ENCODE measurements around the gene IDS. TPM values are rescaled to one million over a fixed set of nuclear protein-coding genes. Genes with fewer than 3 reads are reported as not detected.
A peak's percentile ranks its signal among the peaks of the same experiment; 100 is the strongest.
"Not testable (repeated sequence)": the region's sequence is repeated elsewhere in the genome, so short reads cannot be mapped to it uniquely, and the experiment has no call there.

Gene IDS
- total RNA-seq, 2 experiments from 2014 or later: 108 to 109 TPM

DNA sequence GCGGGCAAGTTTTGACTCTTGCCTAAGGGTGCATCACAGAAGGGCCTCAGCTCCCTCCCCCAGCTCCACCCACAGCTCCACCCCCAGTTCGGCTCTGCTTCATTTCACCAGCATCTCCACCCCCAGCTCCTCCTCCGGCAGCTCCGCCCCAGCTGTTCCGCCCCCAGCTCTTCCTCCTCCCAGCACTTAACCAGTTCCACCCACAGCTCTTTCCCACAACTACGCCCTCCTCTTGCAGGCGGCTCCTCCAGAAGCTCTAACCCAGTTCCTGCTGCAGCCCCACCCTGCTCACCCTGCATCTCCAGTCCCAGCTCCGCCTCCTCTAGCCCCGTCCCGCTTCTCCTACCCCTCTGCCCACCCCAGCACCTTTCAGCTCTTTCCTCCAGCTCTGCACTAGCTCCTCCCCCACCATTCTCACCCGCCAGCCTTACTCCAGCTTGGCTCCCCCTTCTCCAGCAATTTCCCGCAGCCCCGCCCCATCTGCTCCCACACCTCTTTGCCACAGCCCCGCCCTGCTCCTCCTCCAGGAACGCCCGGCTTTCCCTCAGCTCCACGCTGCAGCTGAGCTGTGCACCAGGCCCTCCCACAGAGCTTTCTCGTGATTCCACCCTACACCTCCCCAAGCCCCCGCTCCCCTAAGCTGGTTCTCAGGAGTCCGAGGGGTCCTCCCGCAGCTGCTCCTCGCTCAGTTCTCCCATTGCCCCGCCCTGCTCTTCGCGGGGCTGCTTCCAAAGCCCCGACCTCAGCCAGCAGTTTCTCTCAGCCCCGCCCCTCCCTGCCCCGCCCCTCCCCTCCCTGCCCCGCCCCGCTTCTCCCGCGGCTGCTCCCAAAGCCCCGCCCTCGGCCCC is 34.4 kb upstream of the IDS start:
- Mint-ChIP-seq H3K4me1 (peaks cover 3% of the 10 kb centered on the region), H3K27ac (peak overlapping the region; percentile 96), H3K36me3 (peaks cover 2% of the 10 kb centered on the region), H3K9me3 (no peaks in the 10 kb centered on the region), H3K27me3 (no peaks in the 10 kb centered on the region), H3K4me3 (peak overlapping the region; percentile 90)
- POLR2A ChIA-PET: interaction anchor here (0.7 to 3.2 kb wide), 10 partner anchors 10 to 400 kb away, joined by 3 to 22 read pairs (median 4); partner anchors contain the start of genes EOLA2 and IDS
- peak; percentile 57 for ATAC-seq (ENCODE audit: low read depth)
- peak; percentile 82 for DNase-seq

GRCh38 chrX:149537474-149537873 is 32.4 kb upstream of the IDS start:
- POLR2A ChIA-PET; H3K4me3 Mint-ChIP-seq; H3K27ac Mint-ChIP-seq; H3K36me3 Mint-ChIP-seq; H3K9me3 Mint-ChIP-seq; ATAC-seq (ENCODE audit: low read depth); H3K27me3 Mint-ChIP-seq; DNase-seq; H3K4me1 Mint-ChIP-seq: not testable (repeated sequence)

DNA sequence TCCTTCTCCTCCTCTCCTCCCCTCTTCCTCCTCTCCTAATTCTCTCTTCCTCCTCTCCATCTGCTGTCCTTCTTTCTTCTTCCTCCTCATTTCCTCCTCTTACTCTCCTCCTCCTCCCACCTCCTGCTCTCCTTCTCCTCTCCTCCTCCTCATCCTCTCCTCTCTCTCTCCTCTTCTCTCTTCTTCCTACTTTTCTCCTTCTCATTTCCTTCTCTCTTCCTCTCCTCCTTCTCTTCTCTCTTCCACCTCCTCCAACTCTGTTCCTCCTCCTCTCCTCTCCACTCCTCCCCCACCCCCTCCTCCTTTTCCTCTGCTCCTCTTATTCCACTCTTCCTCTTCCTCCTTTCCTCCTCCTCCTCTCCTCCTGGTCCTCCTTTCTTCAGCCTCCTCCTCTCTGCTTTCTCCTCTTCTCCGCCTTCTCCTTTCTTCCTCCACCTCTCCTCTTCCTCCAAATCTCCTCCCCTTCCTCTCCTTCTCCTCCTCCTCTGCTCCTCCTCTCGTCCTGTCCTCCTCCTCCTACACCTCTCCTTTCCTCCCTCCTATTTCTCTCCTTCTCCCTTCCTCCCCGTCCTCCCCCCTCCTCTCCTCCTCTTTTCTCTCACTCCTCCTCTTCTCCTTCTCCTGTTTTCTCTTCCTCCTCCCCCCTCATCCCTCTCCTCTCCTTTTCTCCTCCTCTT is 30.0 kb upstream of the IDS start:
- H3K9me3 Mint-ChIP-seq; ATAC-seq (ENCODE audit: low read depth); H3K27me3 Mint-ChIP-seq; POLR2A ChIA-PET; H3K4me3 Mint-ChIP-seq; H3K4me1 Mint-ChIP-seq; H3K27ac Mint-ChIP-seq; H3K36me3 Mint-ChIP-seq; DNase-seq: not testable (repeated sequence)

DNA sequence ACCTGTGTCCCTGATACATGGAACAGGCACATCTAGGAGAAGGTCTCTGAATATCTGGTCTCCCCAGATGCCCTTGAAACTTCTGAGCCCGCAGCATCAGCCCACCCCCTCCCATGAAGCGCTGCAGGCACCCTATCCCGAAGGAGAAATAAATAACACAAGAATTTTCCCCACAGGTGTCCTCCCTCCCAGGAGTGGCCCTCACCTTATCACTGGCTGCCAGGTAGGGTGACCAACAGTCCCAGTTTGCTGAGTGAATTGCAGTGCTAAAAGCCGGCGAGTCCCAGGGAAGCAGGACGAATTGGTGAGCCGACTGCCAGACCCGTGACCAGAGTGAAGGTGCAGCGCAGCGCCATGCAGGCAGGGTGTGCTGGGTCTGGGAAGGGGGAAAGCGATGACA is 28.9 kb upstream of the IDS start:
- H3K9me3 Mint-ChIP-seq; POLR2A ChIA-PET; H3K27ac Mint-ChIP-seq; H3K27me3 Mint-ChIP-seq; H3K4me1 Mint-ChIP-seq; DNase-seq; H3K4me3 Mint-ChIP-seq; ATAC-seq (ENCODE audit: low read depth); H3K36me3 Mint-ChIP-seq: not testable (repeated sequence)

- not testable (repeated sequence) for H3K4me1 Mint-ChIP-seq, H3K27ac Mint-ChIP-seq, H3K9me3 Mint-ChIP-seq
These were observed 27.8 kb upstream of the IDS start for GRCh38 chrX:149532868-149533267.

DNA sequence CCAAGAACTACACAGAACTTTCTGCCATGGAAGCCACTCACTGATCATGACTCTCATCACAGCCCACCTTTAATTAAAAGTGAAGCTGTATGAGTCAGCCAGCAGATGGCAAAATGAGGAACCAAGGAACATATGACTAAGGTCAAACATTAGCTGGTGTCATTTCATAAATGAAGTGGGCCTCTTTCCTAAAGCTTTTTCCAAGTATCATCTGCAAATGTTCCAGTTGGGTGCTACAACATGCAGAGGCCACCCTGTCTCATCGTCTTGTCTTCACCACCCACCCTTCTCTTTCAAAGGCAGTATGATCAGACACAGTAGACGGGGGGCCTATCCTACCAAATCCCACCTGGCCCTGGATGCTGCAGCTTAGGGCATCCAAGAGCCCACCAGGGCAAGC is 26.5 kb upstream of the IDS start:
- ATAC-seq (ENCODE audit: low read depth) (no peak), DNase-seq (no peak)
- Mint-ChIP-seq H3K4me1 (peaks cover 4% of the 10 kb centered on the region), H3K27me3 (no peaks in the 10 kb centered on the region), H3K9me3 (no peaks in the 10 kb centered on the region), H3K36me3 (peaks cover 6% of the 10 kb centered on the region), H3K27ac (no peak overlapping the region), H3K4me3 (no peak overlapping the region)
- POLR2A ChIA-PET: no interaction called here

More at GRCh38 chrX:149532868-149533267, 27.8 kb upstream of the IDS start:
- ATAC-seq (ENCODE audit: low read depth); H3K27me3 Mint-ChIP-seq; POLR2A ChIA-PET; H3K36me3 Mint-ChIP-seq; DNase-seq; H3K4me3 Mint-ChIP-seq: not testable (repeated sequence)

GRCh38 chrX:149528381-149528780 is 23.3 kb upstream of the IDS start:
- POLR2A ChIA-PET: interaction anchor here (0.6 to 1.0 kb wide), 4 partner anchors 12 to 23 kb away, joined by 3 to 5 read pairs (median 4); partner anchors contain the start of genes EOLA1 and IDS
- no peaks in the 10 kb centered on the region for H3K27me3 Mint-ChIP-seq
- DNase-seq (no peak), ATAC-seq (ENCODE audit: low read depth) (no peak)
- H3K36me3 Mint-ChIP-seq: peaks cover 4% of the 10 kb centered on the region
- H3K9me3 Mint-ChIP-seq: no peaks in the 10 kb centered on the region
- H3K4me3 Mint-ChIP-seq: no peak overlapping the region
- H3K4me1 Mint-ChIP-seq: peaks cover 4% of the 10 kb centered on the region
- peak overlapping the region; percentile 61 for H3K27ac Mint-ChIP-seq

DNA sequence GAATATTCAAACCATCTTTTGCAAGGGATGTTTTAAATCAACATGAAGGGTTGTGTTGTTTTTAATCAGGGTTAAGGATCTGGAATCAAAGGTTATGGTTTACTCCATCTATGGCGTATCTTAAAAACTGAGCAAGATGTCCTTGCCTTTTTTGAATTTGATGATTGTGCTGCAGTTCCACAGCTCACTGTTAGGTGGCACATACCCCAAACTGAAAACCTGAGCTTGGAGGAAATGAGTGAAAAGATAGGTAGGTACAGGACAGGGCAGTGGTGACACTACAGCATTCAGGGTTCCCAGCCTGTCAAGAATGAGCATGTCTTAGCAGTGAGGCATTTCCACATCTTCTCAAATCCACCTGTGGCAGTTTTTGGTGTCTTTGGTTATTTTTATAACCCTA is 22.6 kb upstream of the IDS start:
- no peaks in the 10 kb centered on the region for H3K27me3 Mint-ChIP-seq
- H3K36me3 Mint-ChIP-seq: peaks cover 4% of the 10 kb centered on the region
- no peak overlapping the region for H3K4me3 Mint-ChIP-seq
- no peaks in the 10 kb centered on the region for H3K9me3 Mint-ChIP-seq
- H3K4me1 Mint-ChIP-seq: peaks cover 6% of the 10 kb centered on the region
- H3K27ac Mint-ChIP-seq: peak overlapping the region; percentile 72
- ATAC-seq (ENCODE audit: low read depth) (peak; percentile 16), DNase-seq (no peak)
- POLR2A ChIA-PET: interaction anchor here (0.6 to 1.0 kb wide), 2 partner anchors 13 to 15 kb away, joined by 3 to 5 read pairs; partner anchors contain the start of gene EOLA1

DNA sequence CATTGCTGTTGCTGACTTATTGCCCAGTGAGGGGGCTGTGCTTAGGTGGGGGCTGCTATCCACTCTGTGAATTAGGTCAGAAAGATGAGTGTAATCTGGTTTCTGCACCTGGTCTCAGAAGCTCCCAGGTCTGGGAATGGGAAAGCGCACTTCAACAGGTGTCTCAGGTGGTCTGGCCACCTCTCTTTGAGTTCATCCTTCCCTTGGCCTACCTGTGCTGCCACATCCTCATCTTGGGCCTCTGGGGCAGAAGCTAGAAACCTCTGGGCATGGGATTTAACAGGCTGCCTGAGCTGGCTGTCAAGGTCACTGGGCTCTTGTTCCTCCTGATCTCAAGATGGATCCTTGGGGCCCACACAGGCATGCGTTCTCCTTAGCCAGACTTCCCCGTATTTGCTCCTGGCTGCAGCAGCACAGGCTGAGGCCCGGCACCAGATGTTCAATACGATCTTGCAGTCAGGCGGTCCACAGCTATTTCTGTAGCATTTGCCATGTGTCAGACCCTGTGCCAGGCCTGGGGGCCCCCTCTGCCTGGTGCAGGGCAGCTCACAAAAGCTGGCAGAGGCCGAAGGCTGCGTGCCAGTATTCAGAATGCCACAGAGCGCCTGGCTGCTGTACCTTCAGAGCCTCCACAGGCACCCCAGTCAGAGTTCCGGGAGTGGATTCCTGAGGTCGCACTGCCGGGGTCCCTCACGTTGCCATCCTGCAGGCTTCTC is 21.4 kb upstream of the IDS start:
- H3K36me3 Mint-ChIP-seq; H3K9me3 Mint-ChIP-seq; H3K27me3 Mint-ChIP-seq; DNase-seq; H3K4me3 Mint-ChIP-seq; ATAC-seq (ENCODE audit: low read depth): not testable (repeated sequence)
- POLR2A ChIA-PET: interaction anchor here (0.7 to 1.1 kb wide), 3 partner anchors 13 to 14 kb away, joined by 3 to 6 read pairs (median 3); partner anchors contain the start of gene EOLA1
- peaks cover 15% of the 10 kb centered on the region for H3K4me1 Mint-ChIP-seq
- H3K27ac Mint-ChIP-seq: peak overlapping the region; percentile 84

DNA sequence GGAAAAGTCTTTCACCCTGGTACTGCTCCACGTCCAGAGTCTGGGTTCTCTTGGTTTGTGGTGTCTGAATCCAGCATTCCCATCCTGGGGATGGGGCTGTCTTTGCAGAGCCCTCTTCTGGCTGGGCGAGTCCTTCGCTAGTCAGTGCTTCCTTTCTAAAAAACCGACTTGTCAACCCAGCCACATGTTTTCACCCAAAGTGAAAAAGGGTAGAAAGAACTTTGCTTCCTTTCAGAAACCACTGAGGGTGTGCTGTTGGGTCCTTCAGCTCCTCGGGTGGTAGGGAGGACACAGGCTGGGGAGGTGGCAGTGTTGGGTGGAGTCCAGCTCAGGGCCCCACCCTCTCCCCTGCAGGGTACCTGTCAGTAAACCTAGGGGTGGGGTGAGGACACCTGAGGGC is 20.8 kb upstream of the IDS start:
- H3K27ac Mint-ChIP-seq: peak overlapping the region; percentile 84
- H3K9me3 Mint-ChIP-seq, DNase-seq, H3K36me3 Mint-ChIP-seq, H3K27me3 Mint-ChIP-seq: not testable (repeated sequence)
- peak overlapping the region; percentile 40 for H3K4me3 Mint-ChIP-seq
- ATAC-seq (ENCODE audit: low read depth): peak; percentile 60
- POLR2A ChIA-PET: interaction anchor here (0.7 to 1.1 kb wide), 4 partner anchors 14 to 15 kb away, joined by 3 to 6 read pairs (median 3); partner anchors contain the start of gene EOLA1
- H3K4me1 Mint-ChIP-seq: peaks cover 20% of the 10 kb centered on the region

- peaks cover 26% of the 10 kb centered on the region for H3K4me1 Mint-ChIP-seq
- ATAC-seq (ENCODE audit: low read depth): peak; percentile 88
- H3K9me3 Mint-ChIP-seq, H3K36me3 Mint-ChIP-seq, H3K27me3 Mint-ChIP-seq, H3K4me3 Mint-ChIP-seq: not testable (repeated sequence)
- POLR2A ChIA-PET: interaction anchor here (1.1 to 1.5 kb wide), 3 partner anchors 13 to 15 kb away, joined by 3 to 4 read pairs (median 3); partner anchors contain the start of gene EOLA1
- peak; percentile 54 for DNase-seq
- H3K27ac Mint-ChIP-seq: peak overlapping the region; percentile 60
These were observed 20.3 kb upstream of the IDS start for GRCh38 chrX:149525389-149525788.

- Mint-ChIP-seq H3K4me3 (no peak overlapping the region), H3K36me3 (peaks cover 6% of the 10 kb centered on the region), H3K9me3 (no peaks in the 10 kb centered on the region), H3K4me1 (peaks cover 32% of the 10 kb centered on the region), H3K27ac (no peak overlapping the region), H3K27me3 (no peaks in the 10 kb centered on the region)
- DNase-seq (no peak), ATAC-seq (ENCODE audit: low read depth) (no peak)
- POLR2A ChIA-PET: interaction anchor here (2.1 to 2.6 kb wide), 3 partner anchors 9 to 18 kb away, joined by 8 to 13 read pairs (median 8); partner anchors contain the start of gene IDS
These were observed 17.8 kb upstream of the IDS start for GRCh38 chrX:149522916-149523315.

DNA sequence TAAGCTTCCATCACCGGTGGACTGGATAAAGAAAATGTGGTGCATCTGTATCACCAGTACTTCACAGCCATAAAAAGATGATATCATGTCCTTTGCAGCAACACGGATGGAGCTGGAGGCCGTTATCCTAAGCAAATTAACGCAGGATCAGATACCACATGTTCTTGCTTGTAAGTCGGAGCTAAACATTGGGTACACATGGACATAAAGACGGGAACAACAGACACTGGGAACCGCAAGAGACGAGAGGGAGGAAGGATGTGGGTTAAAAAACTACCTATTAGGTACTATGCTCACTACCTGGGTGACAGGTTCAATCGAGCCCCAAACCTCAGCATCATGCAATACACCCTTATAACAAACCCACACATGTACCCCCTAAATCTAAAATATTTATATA is 16.3 kb upstream of the IDS start:
- DNase-seq: no peak
- Mint-ChIP-seq H3K4me3 (peak overlapping the region; percentile 79), H3K27ac (peak overlapping the region; percentile 84), H3K4me1 (peaks cover 33% of the 10 kb centered on the region), H3K36me3 (peaks cover 12% of the 10 kb centered on the region), H3K27me3 (no peaks in the 10 kb centered on the region), H3K9me3 (peaks cover 1% of the 10 kb centered on the region)
- POLR2A ChIA-PET: interaction anchor here (1.2 to 2.6 kb wide), 5 partner anchors 8 to 19 kb away, joined by 3 to 13 read pairs (median 8); partner anchors contain the start of genes EOLA1 and IDS
- no peak for ATAC-seq (ENCODE audit: low read depth)

All from activated naive CD8-positive, alpha-beta T cell treated with anti-CD3 and anti-CD28 coated beads, Interleukin-2, amount 10 ng/mL, durations not matched to agents 7 days and 5 days (primary cell).